Measurements from ENCODE around the gene TNRC6B. TPM values are rescaled to one million over a fixed set of nuclear protein-coding genes. Genes with fewer than 3 reads are reported as not detected.

The TNRC6B gene
- total RNA-seq, 1 experiment from 2014 or later: 58.1 TPM

- Mint-ChIP-seq H3K27ac (peak overlapping the region; percentile 96 to 98 (median 98)), H3K4me3 (peak overlapping the region; percentile 92), H3K27me3 (ENCODE audit: low read depth) (no peaks in the 10 kb centered on the region), H3K4me1 (peaks cover 42 to 44% of the 10 kb centered on the region in 2 experiments), H3K36me3 (ENCODE audit: insufficient read depth in 1 of 3, low read depth in 3 of 3) (peaks cover 0 to 4% (median 2%) of the 10 kb centered on the region in 3 experiments; a peak in 3 of 7 replicates), H3K9me3 (no peaks in the 10 kb centered on the region; a peak in 1 of 5 replicates)
- no peak overlapping the region for H3K4ac ChIP-seq (ENCODE audit: low read depth, low read length)
- no peak overlapping the region for H3T11ph ChIP-seq (ENCODE audit: low read length)
- no peak overlapping the region for H3K18ac ChIP-seq (ENCODE audit: insufficient read length, low read depth, low read length)
- no peak overlapping the region for H4K5ac ChIP-seq (ENCODE audit: insufficient read length, low read depth, low read length)
- H2BK15ac ChIP-seq (ENCODE audit: low read depth, low read length): no peak overlapping the region
- H2AFZ ChIP-seq (ENCODE audit: low read length): peak overlapping the region; percentile 71
- peaks cover 11% of the 10 kb centered on the region; the same call in 1 of the 2 replicates for H3K4me1 ChIP-seq (ENCODE audit: insufficient read depth, low read length)
- H4K8ac ChIP-seq (replicated peaks; ENCODE audit: insufficient read length, low read depth, low read length): no peak overlapping the region
- H4K20me1 ChIP-seq (ENCODE audit: control insufficient read depth, insufficient read depth, insufficient read length): no peaks in the 10 kb centered on the region
- no CpG with 5 or more reads among the region's 14 CpGs for WGBS (ENCODE audit: extremely low coverage, insufficient read length, low lambda C conversion rate)
- H3K56ac ChIP-seq (ENCODE audit: insufficient read length, low read depth, low read length): no peak overlapping the region
- H3K27ac ChIP-seq (ENCODE audit: insufficient read length, low read depth, low read length): peak overlapping the region; percentile 75
- no peak overlapping the region for H3K23ac ChIP-seq (ENCODE audit: insufficient read length, low read depth, low read length)
- peaks cover 3% of the 10 kb centered on the region for H3K79me1 ChIP-seq (ENCODE audit: insufficient read depth, low read depth, low read length, poor library complexity, severe bottlenecking)
- peak overlapping the region; percentile 84 for H3K4me2 ChIP-seq (ENCODE audit: insufficient read depth, insufficient read length, low read length)
- no peak overlapping the region for H2BK120ac ChIP-seq (ENCODE audit: low read depth, low read length, poor library complexity, severe bottlenecking)
- H3K23me2 ChIP-seq (ENCODE audit: insufficient read length, low read depth, low read length, poor library complexity, severe bottlenecking): peaks cover 12% of the 10 kb centered on the region
- H3K9me3 ChIP-seq (ENCODE audit: control insufficient read depth, low read depth, low read length): no peaks in the 10 kb centered on the region
- TF ChIP-seq CTCF (conservative IDR thresholded peaks at IDR 0.05): no peak
- H2BK5ac ChIP-seq (ENCODE audit: insufficient read length, low read length): peak overlapping the region; percentile 65
- no peak overlapping the region for H2BK12ac ChIP-seq (ENCODE audit: insufficient read length, low read depth, low read length)
- H3K79me2 ChIP-seq (ENCODE audit: insufficient read depth, low read length): peaks cover 29% of the 10 kb centered on the region
- H2AK5ac ChIP-seq (ENCODE audit: insufficient read length, low read length): no peak overlapping the region
- 0 out of 2 replicates have a peak overlapping the region, but pooled peaks have one; percentile 54 for H3K14ac ChIP-seq (ENCODE audit: insufficient read depth, low read length)
- H3K9ac ChIP-seq (ENCODE audit: extremely low read depth, insufficient read length, low read length): peak overlapping the region; percentile 33
- H3K27me3 ChIP-seq (ENCODE audit: insufficient read depth, low read length): no peaks in the 10 kb centered on the region
- DNase-seq: peak; percentile 76
- H4K91ac ChIP-seq (ENCODE audit: insufficient read length, low read depth, low read length): no peak overlapping the region
- H2BK20ac ChIP-seq (ENCODE audit: low read depth, low read length, poor library complexity, severe bottlenecking): peak overlapping the region; percentile 78
These were observed 596 bp upstream of the TNRC6B start for GRCh38 chr22:40176921-40177737.

Measured in H9 (cell line).